ENCODE data around the gene PLA2R1. TPM values are rescaled to one million over a fixed set of nuclear protein-coding genes. Genes with fewer than 3 reads are reported as not detected.

The PLA2R1 gene
- polyA plus RNA-seq, 1 of the 3 experiments (the other 2 are of a cell fraction) = not detected

GRCh38 chr2:159988412-159988970 lies 73.9 kb downstream of the PLA2R1 start:
- Histone ChIP-seq H3F3A (replicated peaks; ENCODE audit: insufficient read depth) (no peaks in the 10 kb centered on the region), H3K9ac (no peak overlapping the region), H4K20me1 (ENCODE audit: insufficient read depth) (no peaks in the 10 kb centered on the region), H3K36me3 (replicated peaks in 1 of 2; ENCODE audit: control insufficient read depth in 1 of 2, insufficient read depth in 2 of 2, low read length in 1 of 2) (no peaks in the 10 kb centered on the region), H3K4me3 (ENCODE audit: low read depth in 2 of 2, low read length in 1 of 2) (no peak overlapping the region), H3K9me3 (no peaks in the 10 kb centered on the region), H2AFZ (ENCODE audit: low read depth) (no peak overlapping the region), H3K9me2 (no peaks in the 10 kb centered on the region), H3K4me2 (no peak overlapping the region), H3K27ac (ENCODE audit: low read depth in 2 of 2, low read length in 1 of 2) (no peak overlapping the region), H3K4me1 (ENCODE audit: control insufficient read depth in 1 of 2, insufficient read depth in 2 of 2, low read depth in 1 of 2, low read length in 1 of 2) (no peaks in the 10 kb centered on the region), H3K79me2 (ENCODE audit: insufficient read depth) (no peaks in the 10 kb centered on the region), H3K27me3 (ENCODE audit: insufficient read depth) (peaks cover 8% of the 10 kb centered on the region; the same call in 1 of the 2 replicates)
- TF ChIP-seq ELF1 (IDR thresholded peaks at IDR 0.05) (no peak), IRF3 (IDR thresholded peaks at IDR 0.05; ENCODE audit: low read depth, low read length) (no peak), EP300 (IDR thresholded peaks at IDR 0.05; ENCODE audit: borderline replicate concordance in 1 of 2, low read depth in 1 of 2, low read length in 1 of 2) (no peak)
- WGBS (ENCODE audit: low lambda C conversion rate) = 80% methylated on average over 4 of the region's 4 CpGs
- POLR2A ChIA-PET = no interaction called here
- DNase-seq = no peak
- CTCF ChIA-PET = no interaction called here

- Histone ChIP-seq H3K4me1 (ENCODE audit: control insufficient read depth in 1 of 2, insufficient read depth in 2 of 2, low read depth in 1 of 2, low read length in 1 of 2) (no peaks in the 10 kb centered on the region; a peak in 1 of 4 replicates), H4K20me1 (ENCODE audit: insufficient read depth) (no peaks in the 10 kb centered on the region), H3F3A (replicated peaks; ENCODE audit: insufficient read depth) (no peaks in the 10 kb centered on the region), H3K27me3 (ENCODE audit: insufficient read depth) (peaks cover 8% of the 10 kb centered on the region; the same call in 1 of the 2 replicates), H3K27ac (ENCODE audit: low read depth in 2 of 2, low read length in 1 of 2) (no peak overlapping the region), H3K79me2 (ENCODE audit: insufficient read depth) (no peaks in the 10 kb centered on the region), H3K9ac (no peak overlapping the region), H3K4me2 (no peak overlapping the region), H3K9me2 (no peaks in the 10 kb centered on the region), H3K9me3 (no peaks in the 10 kb centered on the region), H2AFZ (ENCODE audit: low read depth) (no peak overlapping the region), H3K4me3 (ENCODE audit: low read depth in 2 of 2, low read length in 1 of 2) (no peak overlapping the region), H3K36me3 (replicated peaks in 1 of 2; ENCODE audit: control insufficient read depth in 1 of 2, insufficient read depth in 2 of 2, low read length in 1 of 2) (no peaks in the 10 kb centered on the region)
- ChIA-PET POLR2A (no interaction called here), CTCF (no interaction called here)
- TF ChIP-seq NFIC (IDR thresholded peaks at IDR 0.05; ENCODE audit: borderline replicate concordance) (no peak), MAX (IDR thresholded peaks at IDR 0.05; ENCODE audit: low read depth) (no peak), ZBTB33 (IDR thresholded peaks at IDR 0.05; ENCODE audit: borderline replicate concordance, low read depth) (no peak), PBX3 (IDR thresholded peaks at IDR 0.05) (no peak)
- no peak for DNase-seq
- 51% methylated on average over 6 of the region's 6 CpGs for WGBS (ENCODE audit: low lambda C conversion rate)
Observed at GRCh38 chr2:159987181-159987580, 75.2 kb downstream of the PLA2R1 start.

Measured in SK-N-SH (cell line).